ENCODE results near the gene RNPEPL1. TPM values are rescaled to one million over a fixed set of nuclear protein-coding genes. Genes with fewer than 3 reads are reported as not detected.

Gene RNPEPL1
- total RNA-seq, 1 experiment from 2014 or later: 31.5 TPM

GRCh38 chr2:240603081-240603835, 35.0 kb downstream of the RNPEPL1 start:
- Mint-ChIP-seq H3K4me1 (ENCODE audit: insufficient read depth, unreplicated experiment) (no peaks in the 10 kb centered on the region), H3K9me3 (ENCODE audit: unreplicated experiment) (no peaks in the 10 kb centered on the region), H3K27me3 (ENCODE audit: insufficient read depth, unreplicated experiment) (no peaks in the 10 kb centered on the region), H3K27ac (ENCODE audit: low read depth, unreplicated experiment) (no peak overlapping the region), H3K36me3 (ENCODE audit: insufficient read depth, unreplicated experiment) (peaks cover 5% of the 10 kb centered on the region), H3K4me3 (ENCODE audit: unreplicated experiment) (no peak overlapping the region)
- intact Hi-C loops (cut with micrococcal nuclease): no loop called here
- ChIA-PET CTCF (interaction anchor here (1.6 kb wide), 1 partner anchor 238 kb away, joined by 4 read pairs; no protein-coding TSS in a partner anchor), POLR2A (no interaction called here)
- DNase-seq (ENCODE audit: unreplicated experiment): no peak
- TF ChIP-seq, protein P1, sequence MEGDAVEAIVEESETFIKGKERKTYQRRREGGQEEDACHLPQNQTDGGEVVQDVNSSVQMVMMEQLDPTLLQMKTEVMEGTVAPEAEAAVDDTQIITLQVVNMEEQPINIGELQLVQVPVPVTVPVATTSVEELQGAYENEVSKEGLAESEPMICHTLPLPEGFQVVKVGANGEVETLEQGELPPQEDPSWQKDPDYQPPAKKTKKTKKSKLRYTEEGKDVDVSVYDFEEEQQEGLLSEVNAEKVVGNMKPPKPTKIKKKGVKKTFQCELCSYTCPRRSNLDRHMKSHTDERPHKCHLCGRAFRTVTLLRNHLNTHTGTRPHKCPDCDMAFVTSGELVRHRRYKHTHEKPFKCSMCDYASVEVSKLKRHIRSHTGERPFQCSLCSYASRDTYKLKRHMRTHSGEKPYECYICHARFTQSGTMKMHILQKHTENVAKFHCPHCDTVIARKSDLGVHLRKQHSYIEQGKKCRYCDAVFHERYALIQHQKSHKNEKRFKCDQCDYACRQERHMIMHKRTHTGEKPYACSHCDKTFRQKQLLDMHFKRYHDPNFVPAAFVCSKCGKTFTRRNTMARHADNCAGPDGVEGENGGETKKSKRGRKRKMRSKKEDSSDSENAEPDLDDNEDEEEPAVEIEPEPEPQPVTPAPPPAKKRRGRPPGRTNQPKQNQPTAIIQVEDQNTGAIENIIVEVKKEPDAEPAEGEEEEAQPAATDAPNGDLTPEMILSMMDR (IDR thresholded peaks at IDR 0.05; ENCODE audit: unreplicated experiment): no peak
- BruUV-seq (replicated peaks): no TSS peak

- TF ChIP-seq, protein P1 (IDR thresholded peaks at IDR 0.05; ENCODE audit: unreplicated experiment): no peak
- no peak overlapping the region for H3K4me3 Mint-ChIP-seq (ENCODE audit: unreplicated experiment)
- POLR2A ChIA-PET: no interaction called here
- peaks cover 3% of the 10 kb centered on the region for H3K27me3 Mint-ChIP-seq (ENCODE audit: insufficient read depth, unreplicated experiment)
- H3K4me1 Mint-ChIP-seq (ENCODE audit: insufficient read depth, unreplicated experiment): no peaks in the 10 kb centered on the region
- intact Hi-C loops (cut with micrococcal nuclease): no loop called here
- peaks cover 5% of the 10 kb centered on the region for H3K36me3 Mint-ChIP-seq (ENCODE audit: insufficient read depth, unreplicated experiment)
- DNase-seq (ENCODE audit: unreplicated experiment): no peak
- no TSS peak for BruUV-seq (replicated peaks)
- H3K27ac Mint-ChIP-seq (ENCODE audit: low read depth, unreplicated experiment): no peak overlapping the region
- no peaks in the 10 kb centered on the region for H3K9me3 Mint-ChIP-seq (ENCODE audit: unreplicated experiment)
- CTCF ChIA-PET: interaction anchor here (1.6 kb wide), 1 partner anchor 237 kb away, joined by 4 read pairs; no protein-coding TSS in a partner anchor
These were observed 35.6 kb downstream of the RNPEPL1 start for GRCh38 chr2:240603846-240604245.

DNA sequence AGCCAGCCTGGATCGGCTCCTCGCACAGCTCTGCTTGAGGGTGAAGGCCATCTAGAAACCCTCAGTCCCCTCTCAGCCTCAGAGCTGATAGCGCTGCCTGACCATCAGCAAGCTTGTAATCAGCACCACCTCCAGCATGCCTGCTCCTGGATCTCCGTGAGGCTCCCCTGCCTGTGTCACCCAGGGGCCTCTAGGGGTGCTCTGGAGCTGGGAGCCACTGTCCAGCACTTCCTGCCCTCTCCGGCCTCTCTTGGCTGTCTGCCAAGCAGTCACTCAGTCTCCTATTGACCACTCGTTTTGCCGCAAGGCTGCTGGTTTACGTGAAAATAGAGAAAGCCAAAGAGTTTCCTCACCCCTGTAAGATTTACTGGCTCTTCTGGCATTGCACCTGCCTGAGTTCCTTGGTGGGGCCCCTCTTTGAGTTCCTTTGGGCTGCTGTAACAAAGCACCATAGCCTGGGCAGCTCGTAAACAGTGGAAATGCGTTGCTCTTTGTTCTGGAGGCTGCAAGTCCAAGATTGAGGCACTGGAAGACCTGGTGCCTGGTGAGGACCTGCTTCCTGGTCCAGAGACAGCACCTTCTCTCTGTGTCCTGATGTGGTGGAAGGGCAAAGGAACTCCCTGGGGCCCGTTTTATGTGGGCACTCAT, 36.1 kb downstream of the RNPEPL1 start:
- POLR2A ChIA-PET: interaction anchor here (0.7 kb wide), 1 partner anchor 508 kb away, joined by 3 read pairs; no protein-coding TSS in a partner anchor
- no TSS peak for BruUV-seq (replicated peaks)
- intact Hi-C loops (cut with micrococcal nuclease): no loop called here

More for the DNA sequence above, 36.1 kb downstream of the RNPEPL1 start:
- TF ChIP-seq, protein P1 (IDR thresholded peaks at IDR 0.05; ENCODE audit: unreplicated experiment): no peak
- peaks cover 9% of the 10 kb centered on the region for H3K27me3 Mint-ChIP-seq (ENCODE audit: insufficient read depth, unreplicated experiment)
- no peak overlapping the region for H3K4me3 Mint-ChIP-seq (ENCODE audit: unreplicated experiment)
- peaks cover 5% of the 10 kb centered on the region for H3K36me3 Mint-ChIP-seq (ENCODE audit: insufficient read depth, unreplicated experiment)
- CTCF ChIA-PET: interaction anchor here (1.6 kb wide), 1 partner anchor 236 kb away, joined by 4 read pairs; no protein-coding TSS in a partner anchor
- no peaks in the 10 kb centered on the region for H3K4me1 Mint-ChIP-seq (ENCODE audit: insufficient read depth, unreplicated experiment)
- no peak overlapping the region for H3K27ac Mint-ChIP-seq (ENCODE audit: low read depth, unreplicated experiment)
- no peak for DNase-seq (ENCODE audit: unreplicated experiment)
- no peaks in the 10 kb centered on the region for H3K9me3 Mint-ChIP-seq (ENCODE audit: unreplicated experiment)
